GM19035 (cell line): ENCODE data around the gene STC2.
"Not testable (repeated sequence)": the region's sequence is repeated elsewhere in the genome, so short reads cannot be mapped to it uniquely, and the experiment has no call there.

Source experiments
- ATAC-seq: cut with Tn5 transposase; IDR thresholded peaks from one replicate; pipeline ENCODE4 v1.9.1; 2021; ENCODE audit not compliant: unreplicated experiment

Gene STC2

DNA sequence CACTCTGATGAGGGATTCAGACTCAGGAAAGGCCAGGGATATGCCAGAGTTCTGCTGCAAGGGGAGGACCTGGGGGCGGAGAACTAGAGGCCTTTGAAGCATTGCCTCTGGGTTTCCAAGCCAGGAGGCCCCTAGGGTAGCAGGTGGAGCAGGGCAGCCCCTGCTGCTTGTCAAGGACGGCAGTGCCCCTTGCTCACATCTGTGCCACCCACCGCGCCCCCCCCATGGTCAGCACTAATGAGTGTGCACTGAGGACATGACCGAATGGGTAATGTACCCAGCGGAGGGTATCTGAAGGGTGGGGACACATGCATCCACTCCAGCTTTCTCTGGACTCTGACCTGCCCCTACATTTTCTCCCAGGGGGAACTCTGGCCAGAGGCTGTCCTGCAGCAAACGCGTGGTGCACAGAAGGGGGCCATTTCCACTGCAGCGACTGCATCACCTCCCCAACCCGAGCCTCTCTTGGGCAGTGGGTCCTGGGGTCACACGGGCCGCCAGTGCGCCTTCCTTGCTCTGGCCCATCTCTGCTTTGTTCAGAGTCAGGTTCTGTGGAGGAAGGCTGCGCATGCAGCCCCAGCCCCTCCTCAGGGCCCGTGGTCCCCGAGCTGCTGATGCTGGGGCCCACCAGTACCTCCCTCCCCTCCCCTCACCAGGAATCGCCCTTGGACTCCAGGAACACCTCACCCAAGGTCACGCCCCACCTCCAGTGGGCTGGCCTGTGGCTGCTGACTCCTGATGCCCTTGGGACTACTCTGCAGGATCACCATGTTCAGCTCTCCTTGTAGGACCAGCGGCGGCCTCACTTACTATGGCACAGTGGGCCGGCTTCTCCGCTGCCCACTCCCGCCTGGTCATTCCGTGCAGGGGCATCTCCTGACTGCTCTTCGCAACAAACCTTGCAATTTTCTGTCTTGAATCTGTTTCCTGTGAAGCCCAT lies 31.2 kb downstream of the STC2 start:
- no peak for ATAC-seq

DNA sequence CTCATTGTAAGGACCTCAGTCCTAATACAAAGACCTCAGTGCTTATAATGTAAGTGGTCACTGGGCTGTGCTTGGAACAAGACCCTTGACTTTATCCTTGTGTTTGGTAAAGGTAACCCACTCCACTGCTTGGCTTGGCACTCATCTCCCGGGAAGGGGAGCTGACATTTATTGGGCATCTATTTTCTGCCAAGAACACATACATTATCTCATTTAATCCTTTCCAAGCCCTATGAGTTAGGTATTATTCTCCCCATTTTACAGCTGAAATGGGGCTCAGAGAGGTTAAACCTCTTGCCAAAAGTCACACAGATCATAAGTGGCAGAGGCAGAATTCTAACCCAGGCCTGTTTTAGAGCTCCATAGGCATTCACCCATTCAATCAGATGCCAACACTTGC lies 32.4 kb downstream of the STC2 start:
- ATAC-seq: no peak

DNA sequence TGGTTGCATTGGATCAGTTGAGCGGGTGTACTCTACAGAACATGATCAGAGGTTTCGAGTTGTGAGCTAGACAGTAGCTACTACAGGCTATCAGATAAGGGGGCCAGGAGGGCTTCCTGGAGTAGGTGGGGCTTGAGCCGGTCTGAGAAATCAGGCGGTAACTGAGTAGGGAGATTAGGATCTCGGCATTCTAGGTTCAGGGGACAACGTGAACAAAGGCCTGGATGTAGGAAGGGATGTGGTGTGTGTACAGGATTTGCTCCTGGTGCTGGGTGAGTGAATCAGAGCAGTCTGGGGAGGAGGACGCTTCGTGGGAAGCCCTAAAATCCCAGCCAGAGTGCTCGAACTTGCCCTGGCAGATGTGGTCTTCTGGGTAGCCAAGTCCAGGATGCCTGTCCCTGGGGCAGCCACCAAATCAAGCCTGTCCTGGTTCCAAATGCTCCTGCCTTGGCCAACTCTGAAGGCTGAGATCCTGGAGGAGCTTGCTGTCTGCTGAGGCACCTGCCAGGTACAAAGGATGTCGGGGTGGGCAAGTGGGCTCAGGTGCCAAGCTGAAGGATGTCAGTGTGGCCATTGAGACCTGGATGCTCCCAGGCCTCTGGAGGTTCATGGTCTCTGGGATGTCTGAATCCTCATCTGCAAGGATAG lies 33.4 kb downstream of the STC2 start:
- ATAC-seq: no peak

DNA sequence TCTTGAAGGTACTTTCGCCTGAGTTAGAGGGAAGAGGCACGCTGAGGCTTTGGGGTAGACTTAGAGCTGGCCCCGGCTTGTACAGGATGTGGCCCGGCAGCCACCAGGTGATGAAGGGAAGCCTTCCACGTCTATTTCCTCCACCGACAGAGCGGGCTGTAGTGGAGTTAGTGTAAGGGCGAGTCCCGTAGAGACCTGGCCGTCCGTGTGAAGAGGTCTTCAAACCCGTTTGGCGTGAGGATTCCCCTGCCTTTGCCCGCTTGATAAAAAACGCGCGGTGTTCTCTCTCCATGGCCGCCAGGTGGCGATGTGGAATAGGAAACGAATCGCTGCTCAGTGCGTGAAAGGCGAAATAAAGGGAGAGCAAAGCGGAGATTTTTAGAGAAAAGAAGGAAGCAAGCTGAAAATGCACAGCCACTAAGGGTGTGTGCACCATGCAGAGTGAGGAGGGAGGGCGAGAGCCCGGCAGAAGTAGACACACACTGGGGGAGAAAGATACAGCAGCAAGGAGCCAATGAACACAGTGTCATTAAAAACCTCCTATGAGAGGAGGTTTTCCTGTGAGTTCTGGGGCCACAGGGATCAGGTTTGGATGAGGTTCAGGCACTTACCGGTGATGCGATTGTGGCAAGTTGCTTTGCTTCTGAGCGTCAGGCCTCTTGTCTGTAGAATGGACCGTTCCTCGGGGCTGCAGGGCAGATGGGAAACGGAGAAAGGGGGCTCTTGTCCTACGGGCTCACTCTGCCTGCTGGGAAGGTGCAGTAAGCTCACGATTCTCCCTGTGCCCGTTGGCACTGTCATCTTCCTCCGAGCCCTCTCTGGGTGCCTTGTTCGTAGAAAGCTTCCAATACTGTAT lies 34.2 kb downstream of the STC2 start:
- peak; percentile 78 for ATAC-seq

DNA sequence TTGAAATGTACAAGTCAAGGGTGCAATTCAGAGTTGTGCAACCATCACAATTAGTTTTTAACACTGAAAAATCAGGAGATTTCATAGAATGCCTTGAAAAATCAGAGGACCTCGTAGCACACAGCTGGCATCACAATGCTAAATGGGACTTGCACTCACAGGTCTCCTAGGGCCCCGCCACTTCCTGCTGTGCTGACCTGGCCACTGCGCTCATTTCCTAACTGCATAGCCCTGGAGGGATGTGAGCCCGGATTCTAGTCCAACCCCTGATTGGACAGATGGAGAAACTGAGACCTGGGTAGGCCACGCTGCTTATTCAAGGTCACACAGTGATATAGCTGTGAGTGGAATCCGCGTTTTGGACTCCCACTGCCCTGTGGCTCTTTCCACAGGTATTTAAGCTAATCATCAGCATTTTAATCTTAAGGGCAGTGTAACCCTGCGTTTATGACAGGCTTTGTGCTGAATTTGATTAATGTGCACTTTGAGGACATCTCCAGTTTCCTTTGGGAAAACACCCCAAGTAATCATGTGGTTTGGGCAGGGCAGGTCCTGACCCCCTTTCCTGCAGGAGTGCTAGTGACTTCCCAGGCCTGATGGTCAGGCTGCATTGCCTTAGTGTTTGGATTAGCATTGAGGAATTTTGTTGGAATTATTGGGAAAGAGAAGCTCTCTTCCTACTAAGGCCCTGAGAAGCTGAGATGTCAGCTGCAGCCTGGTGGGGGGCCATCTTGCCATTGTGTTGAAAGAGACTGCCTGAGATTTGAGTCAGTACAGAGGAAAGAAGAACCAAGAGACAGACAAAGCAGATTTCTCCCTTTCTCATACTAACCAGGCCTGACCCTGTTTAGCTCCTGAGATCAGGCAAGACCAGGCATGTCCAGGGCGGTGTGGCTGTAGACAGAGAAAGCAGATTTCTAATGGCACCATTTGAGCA lies 36.2 kb downstream of the STC2 start:
- peak; percentile 47 for ATAC-seq

DNA sequence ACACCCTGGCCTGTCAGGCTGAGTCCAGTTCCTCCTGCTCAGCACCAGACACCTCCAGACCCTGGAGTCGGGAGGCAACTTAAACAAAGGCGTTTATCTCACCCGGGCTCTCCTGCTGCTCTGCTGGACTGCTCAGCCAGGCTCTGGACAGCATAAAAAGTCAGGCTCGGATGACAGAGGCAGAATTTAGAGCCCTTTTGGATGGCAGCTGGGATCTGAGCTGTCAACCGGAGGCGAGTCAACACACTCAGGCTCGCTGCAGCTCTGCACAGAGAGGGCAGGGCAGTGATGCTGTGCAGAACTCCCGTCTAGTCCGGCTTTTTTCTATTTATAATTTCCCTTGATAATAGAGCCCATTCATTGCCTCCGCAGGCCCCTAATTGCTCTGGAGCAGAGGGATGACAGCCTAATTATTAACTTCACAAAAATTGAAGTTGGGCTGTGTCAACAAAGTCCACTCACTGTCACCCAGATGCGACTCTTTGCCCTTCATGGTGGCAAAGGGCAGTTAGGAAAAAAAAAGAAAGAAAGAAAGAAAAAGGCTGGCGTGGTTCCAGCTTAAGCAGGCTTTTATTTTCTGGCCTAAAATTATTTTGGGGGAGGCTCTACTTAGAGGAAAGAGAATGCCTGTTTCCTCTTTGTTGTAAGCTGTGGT lies 37.6 kb downstream of the STC2 start:
- ATAC-seq: no peak

DNA sequence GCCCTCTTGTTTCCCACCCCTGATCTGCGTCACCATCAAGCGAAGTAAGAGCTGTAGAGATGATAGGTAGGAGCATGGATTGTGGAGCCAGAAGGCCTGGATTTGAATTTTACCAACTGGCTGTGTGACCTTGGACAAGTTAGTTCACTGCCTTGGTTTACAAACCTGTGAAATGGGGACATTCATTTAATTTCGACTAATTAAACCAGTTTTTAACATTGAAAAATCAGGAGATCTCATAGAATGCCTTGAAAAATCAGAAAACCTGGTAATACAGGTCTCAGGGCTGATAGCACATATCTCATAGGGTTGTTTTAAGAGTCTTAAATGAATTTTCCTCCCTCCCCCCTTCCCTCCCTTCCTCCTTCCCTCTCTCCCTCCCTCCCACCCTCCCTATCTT lies 38.8 kb downstream of the STC2 start:
- no peak for ATAC-seq

DNA sequence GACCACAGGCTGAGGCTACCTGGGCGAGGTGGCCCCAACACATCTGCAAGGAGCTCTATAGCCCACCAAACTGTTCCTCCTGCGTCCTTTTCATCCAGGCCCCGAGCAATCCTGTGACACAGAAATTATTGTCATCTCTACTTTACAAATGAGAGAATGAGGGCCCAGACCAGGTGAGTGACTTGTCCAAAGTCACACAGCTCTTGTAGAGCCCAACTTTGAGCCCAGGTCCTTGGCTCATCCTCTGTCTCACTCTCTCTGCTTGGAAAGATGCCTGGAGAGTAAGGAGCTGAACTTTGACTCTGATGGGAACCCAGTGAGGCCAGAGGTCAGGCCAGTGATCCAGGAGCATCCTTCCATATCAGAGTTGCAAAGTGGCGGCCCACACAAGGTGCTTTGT lies 39.6 kb downstream of the STC2 start:
- ATAC-seq: no peak

DNA sequence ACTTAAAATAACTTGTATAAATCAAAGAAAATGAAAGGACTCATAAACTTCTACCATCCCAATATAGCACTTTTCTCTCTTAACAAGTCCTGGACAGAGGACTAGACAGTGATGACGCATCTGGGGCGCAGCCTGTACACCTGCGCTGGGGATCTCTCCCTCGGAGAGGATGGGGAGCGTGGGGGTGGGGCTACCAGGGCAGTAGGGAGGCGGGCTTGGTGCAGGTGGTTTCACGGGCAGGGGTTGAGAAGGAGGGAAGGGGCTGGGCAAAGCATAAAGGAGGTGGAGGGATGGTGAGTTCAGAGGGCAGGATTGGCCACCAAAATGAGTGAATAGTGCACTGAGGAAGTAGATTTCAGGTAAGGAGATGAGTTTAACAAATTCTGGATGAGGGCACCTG lies 41.1 kb downstream of the STC2 start:
- no peak for ATAC-seq

DNA sequence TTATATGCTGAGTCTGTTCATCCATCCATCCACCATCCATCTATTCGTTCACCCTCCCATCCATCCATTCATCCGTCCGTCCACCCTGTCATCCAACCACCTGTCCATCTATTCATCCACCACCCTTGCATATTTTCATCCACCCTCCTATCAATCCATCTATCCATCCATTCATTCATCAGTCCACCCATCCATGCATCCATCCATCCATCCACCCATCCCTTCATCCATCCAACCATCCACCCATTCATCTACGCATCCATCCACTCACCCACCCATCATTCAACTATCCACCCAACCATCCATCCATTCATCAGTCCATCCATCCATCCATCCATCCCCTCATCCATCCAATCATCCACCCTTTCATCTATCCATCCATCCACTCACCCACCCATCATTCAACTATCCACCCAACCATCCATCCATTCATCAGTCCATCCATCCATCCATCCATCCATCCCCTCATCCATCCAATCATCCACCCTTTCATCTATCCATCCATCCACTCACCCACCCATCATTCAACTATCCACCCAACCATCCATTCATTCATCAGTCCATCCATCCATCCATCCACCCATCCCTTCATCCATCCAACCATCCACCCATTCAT lies 43.8 kb downstream of the STC2 start:
- not testable (repeated sequence) for ATAC-seq

DNA sequence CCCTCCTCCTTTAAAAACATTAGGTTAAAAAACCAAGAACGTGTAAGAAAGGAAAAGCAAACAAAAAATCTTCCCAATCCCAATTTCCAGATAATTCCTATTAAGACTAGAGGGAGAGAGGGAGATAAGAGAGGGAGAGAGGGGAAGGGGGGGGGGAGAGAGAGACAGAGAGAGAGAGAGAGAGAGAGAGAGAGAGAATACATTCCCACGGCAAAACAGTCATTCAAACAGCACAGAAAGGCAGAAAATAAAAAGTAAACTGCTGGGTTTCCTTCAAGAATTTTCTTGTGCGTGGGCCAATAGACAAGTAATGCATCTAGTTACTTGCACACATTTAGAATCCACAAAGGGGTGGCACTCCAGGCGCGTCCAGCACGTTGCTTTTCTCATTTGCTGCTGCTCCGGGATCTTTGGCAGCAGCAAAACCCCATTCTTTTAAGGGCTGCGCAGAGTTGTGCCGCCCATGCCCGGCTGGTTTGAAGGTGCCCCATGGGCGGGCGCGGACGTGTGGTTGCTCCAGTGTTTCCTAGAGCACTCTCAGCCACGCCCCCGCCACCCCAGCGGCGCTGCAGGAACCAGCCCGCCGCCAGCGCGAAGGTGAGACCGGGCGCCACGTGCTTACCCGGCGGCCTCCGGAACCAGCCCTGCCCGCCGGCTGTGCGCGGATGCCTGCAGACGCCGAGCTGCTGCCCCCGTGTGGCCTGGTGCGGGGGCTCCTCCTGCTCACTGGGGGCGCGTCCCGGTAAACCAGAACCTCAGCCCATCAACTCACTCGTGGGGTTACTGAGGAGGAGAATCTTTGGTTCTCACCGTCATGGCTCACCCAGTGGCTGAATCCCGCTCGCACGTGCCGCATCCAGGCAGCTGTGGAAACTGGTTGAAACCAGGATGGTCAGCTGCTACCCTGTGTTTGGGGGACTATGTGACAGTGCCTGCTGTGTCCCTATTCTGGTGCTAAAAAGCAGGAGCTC lies 44.6 kb downstream of the STC2 start:
- peak; percentile 81 for ATAC-seq

DNA sequence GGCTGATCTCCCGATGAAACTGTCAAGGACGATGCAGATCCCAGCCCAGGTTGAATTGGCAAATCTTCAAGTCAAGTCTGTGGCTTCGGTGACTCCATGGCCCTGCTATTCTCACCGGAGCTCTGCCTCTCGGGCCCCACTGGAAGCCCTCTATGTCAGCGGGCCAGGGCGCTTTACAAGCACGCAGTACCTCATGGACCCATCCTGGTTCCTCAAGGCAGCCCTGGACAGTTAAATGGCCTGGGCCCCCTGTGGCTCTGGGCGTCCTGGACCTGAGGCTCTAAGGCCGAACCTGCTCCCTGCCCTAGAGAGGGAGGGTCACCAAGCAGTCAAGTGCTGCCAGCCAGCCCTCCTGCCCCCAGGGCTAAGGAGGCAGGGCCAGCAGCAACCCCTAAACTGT lies 45.3 kb downstream of the STC2 start:
- ATAC-seq: no peak

DNA sequence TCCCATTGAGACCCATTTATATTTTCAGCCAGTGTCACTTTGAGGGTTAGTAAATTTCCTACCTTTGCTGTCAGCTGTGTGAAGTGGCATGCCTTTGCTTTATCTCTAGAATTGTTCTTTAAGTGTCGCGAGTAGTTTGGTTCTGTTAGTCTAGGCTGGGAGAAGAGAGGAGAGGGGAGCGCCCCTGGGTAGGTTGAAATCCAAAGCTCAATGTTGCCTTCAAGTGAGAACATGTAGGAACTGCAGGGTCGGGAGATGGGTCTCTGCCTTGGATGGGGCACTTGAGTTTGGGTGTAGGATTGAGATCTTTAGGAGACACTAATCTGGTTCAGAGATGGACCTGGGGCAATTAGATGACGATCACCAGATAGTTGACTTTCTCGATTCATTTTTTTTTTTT lies 46.3 kb downstream of the STC2 start:
- ATAC-seq: no peak

DNA sequence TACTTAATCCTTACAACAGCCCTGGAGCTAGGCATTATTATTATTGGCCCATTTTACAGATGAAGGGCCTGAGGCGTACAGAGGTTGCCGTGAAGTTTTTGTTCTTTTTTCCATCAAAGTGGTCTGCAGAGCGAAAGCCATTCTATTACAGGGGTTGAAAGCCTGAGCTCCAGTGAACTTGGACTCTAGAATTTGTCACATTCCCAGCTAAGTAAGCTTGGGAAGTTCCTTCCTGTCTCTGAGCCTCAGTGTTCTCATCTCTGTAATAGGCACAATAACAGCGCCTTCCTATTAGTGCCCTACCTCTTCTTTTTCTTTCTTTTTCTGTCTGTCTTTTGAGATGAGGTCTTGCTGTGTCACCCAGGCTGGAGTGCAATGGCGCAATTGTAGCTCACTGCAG lies 49.0 kb downstream of the STC2 start:
- no peak for ATAC-seq

DNA sequence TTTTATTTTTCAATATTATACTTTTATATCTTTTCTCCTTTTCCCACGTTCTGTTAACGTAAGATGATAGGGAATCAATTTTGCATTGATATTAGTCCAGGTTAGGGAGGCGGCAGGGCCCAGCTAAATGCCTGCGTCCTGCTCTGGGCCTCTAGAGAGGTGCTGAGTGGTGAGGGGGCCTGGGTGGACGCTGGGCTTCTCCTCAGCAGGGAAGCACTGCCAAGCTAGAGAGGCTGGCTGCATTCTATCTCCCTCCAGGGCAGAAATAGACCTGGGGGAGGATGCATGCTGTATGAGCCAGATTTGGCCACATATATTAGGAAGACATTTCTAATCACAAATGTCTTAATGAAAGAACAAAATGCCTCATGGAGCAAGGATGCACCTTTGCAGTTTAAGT lies 49.6 kb downstream of the STC2 start:
- ATAC-seq: no peak

DNA sequence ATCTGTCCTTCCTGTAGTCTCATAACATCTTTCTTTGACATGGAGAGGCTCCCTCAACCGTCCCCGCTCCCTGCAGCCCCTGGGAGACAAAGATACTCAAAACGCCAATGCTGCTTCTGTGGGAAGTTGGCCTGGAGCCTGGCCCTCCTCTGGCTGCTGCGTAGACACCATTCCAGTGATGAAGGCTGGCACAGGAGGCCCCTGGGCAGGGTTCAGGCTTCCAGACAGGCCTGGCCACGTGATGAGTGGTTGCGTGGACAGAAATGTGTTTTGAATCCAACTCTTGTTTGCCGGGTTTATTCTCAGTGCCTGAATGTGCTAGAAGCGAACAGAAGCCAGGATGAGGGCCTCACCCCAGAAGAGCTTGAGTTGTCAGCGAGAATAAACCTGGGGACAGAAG lies 50.0 kb downstream of the STC2 start:
- ATAC-seq: no peak

DNA sequence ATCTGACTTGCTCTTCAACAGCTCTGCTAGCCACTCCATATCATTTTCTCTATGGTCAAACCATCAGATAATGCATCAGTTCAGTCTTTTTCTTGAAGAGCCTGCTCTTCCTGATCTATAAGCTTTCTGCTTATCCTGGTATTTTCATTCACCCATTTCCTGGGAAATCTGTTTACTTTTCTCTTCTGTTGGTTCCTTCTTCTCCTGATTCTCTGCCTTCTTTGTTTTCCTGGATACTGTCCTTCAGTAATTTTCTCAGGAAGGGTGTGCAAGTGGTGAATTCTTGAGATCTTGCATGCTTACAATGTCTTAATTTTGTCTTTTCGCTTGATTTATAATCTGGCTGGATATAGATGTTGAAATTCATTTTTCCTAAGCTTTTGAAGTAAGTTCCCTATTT lies 53.4 kb downstream of the STC2 start:
- ATAC-seq: no peak

DNA sequence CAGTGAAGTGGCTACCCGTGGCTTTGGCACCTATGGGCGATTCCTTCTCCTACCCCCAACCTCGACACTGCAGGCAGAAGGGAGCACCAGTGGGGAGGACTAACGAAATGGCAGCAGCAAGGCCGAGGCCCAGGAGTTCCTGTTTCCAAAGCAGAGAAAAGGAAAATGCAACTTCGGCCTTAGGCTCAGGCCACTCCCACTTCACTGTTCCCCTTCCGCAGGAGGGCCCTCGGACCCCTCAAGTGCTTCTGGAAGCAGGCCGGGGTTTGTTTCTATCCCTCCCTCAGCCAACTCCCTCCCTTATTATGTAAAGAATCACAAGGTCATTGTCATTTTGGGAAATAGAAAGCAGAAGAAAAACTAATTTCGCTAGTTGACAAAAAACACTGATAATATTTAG lies 56.8 kb downstream of the STC2 start:
- ATAC-seq: no peak
